Esophagus muscularis mucosa (tissue), 3 donors: ENCODE measurements around the gene COX6A2.

Source experiments
- CTCF ChIP-seq, 3 experiments: fragments of 200-600 bp in 2 of 3; fragments of 450-650 bp in 1 of 3; sonication (generic) in 2 of 3; IDR thresholded peaks; one replicate each; pipeline ENCODE4 v1.5.1; 2017 to 2019; ENCODE audit warnings: antibody characterized with exemption in 3 of 3, mild to moderate bottlenecking in 2 of 3, moderate library complexity in 1 of 3
- POLR2A ChIP-seq: fragments of 450-650 bp; IDR thresholded peaks from one replicate; pipeline ENCODE4 v1.6.1; 2017; ENCODE audit warnings: antibody characterized with exemption, moderate library complexity, mild to moderate bottlenecking, low read depth

GRCh38 chr16:31436221-31437045, 8.3 kb upstream of the COX6A2 start:
- TF ChIP-seq POLR2A = no peak
- no peak for TF ChIP-seq CTCF (IDR thresholded peaks at IDR 0.05)
